Lung (tissue), 12 donors: ENCODE measurements around the gene PWWP2A. TPM values are rescaled to one million over a fixed set of nuclear protein-coding genes. Genes with fewer than 3 reads are reported as not detected.
A peak's percentile ranks its signal among the peaks of the same experiment; 100 is the strongest.

Experiments used
- ATAC-seq: fragments of 200-7000 bp; cut with Tn5 transposase; one replicate; pipeline ENCODE4 v1.9.1; 2020; ENCODE audit warnings: moderate number of reproducible peaks; ENCODE audit not compliant: insufficient read depth, low FRiP score
- DNase-seq, 3 donors: peaks; one replicate each; pipeline ENCODE4 v3.0.0-alpha.2; 2013 to 2017
- H3K27ac ChIP-seq, 2 donors: one replicate each; pipeline ENCODE4 v1.5.1; 2013; ENCODE audit warnings: mild to moderate bottlenecking in 2 of 2, moderate library complexity in 2 of 2, control low read depth in 1 of 2, inconsistent platforms in 1 of 2, low read depth in 1 of 2, low read length in 1 of 2
- H3K27me3 ChIP-seq, 3 donors: one replicate each; pipeline ENCODE4 v1.5.1; 2013; ENCODE audit warnings: low read length in 2 of 3; ENCODE audit not compliant: control insufficient read depth in 3 of 3, insufficient read depth in 3 of 3
- H3K36me3 ChIP-seq, 4 donors: one replicate each; pipeline ENCODE4 v1.5.1; 2013; ENCODE audit warnings: low read length in 4 of 4, mild to moderate bottlenecking in 1 of 4, moderate library complexity in 1 of 4; ENCODE audit not compliant: control insufficient read depth in 4 of 4, insufficient read depth in 4 of 4
- H3K4me1 ChIP-seq, 5 donors: one replicate each; pipeline ENCODE4 v1.5.1; 2013; ENCODE audit warnings: low read length in 5 of 5, mild to moderate bottlenecking in 2 of 5, moderate library complexity in 1 of 5; ENCODE audit not compliant: control insufficient read depth in 5 of 5, insufficient read depth in 5 of 5
- H3K4me3 ChIP-seq: one replicate; pipeline ENCODE4 v1.5.1; 2013; ENCODE audit warnings: mild to moderate bottlenecking, control low read depth, moderate library complexity
- H3K9ac ChIP-seq, 2 donors: one replicate each; pipeline ENCODE4 v1.5.1; 2013; ENCODE audit warnings: low read length in 2 of 2, control low read depth in 1 of 2; ENCODE audit not compliant: insufficient read depth in 1 of 2
- H3K9me3 ChIP-seq, 4 donors: one replicate each; pipeline ENCODE4 v1.5.1; 2013; ENCODE audit warnings: low read length in 3 of 4, mild to moderate bottlenecking in 1 of 4, moderate library complexity in 1 of 4; ENCODE audit not compliant: control insufficient read depth in 4 of 4, insufficient read depth in 3 of 4
- CTCF ChIP-seq: IDR thresholded peaks from 2 replicates; pipeline ENCODE4 v1.5.1; 2012; ENCODE audit warnings: mild to moderate bottlenecking; ENCODE audit errors: control extremely low read depth, extremely low read depth
- WGBS, 2 donors: extraction: QIAGEN DNeasy Blood & Tissue Kit; methylation state at CpG; one replicate each; pipeline ENCODE4 v1.1.7; 2013; 5-methylcytosine and 5-hydroxymethylcytosine counted together
- polyA plus RNA-seq, 2 donors: library from polyadenylated mRNA; stranded (reverse); fragments of 200-250 nt; gene quantifications; one replicate each; pipeline ENCODE4 v1.2.1, GENCODE V29; 2013
- total RNA-seq, 2 donors: library from RNA; depleted of rRNA in 1 of 2; stranded (reverse); fragments of >200 nt in 1 of 2; gene quantifications; one replicate each; pipeline ENCODE4 v1.2.1, GENCODE V29; 2014 to 2021
- donor health status: control.
- donor health status: control.
- donor health status: Bipolar disorder and iron deficiency.
- donor health status: healthy.
- donor health status: DM: yes; HTN: yes; CAD: no.

The PWWP2A gene
- total and polyA plus RNA-seq, 4 donors: 7.9 to 49.0 (median 16.5) TPM

GRCh38 chr5:160166069-160166972, 47.1 kb upstream of the PWWP2A start:
- WGBS, 2 donors: 62 to 71% methylated on average over 5 of the region's 5 CpGs
- H3K9ac ChIP-seq: no peak overlapping the region

DNA sequence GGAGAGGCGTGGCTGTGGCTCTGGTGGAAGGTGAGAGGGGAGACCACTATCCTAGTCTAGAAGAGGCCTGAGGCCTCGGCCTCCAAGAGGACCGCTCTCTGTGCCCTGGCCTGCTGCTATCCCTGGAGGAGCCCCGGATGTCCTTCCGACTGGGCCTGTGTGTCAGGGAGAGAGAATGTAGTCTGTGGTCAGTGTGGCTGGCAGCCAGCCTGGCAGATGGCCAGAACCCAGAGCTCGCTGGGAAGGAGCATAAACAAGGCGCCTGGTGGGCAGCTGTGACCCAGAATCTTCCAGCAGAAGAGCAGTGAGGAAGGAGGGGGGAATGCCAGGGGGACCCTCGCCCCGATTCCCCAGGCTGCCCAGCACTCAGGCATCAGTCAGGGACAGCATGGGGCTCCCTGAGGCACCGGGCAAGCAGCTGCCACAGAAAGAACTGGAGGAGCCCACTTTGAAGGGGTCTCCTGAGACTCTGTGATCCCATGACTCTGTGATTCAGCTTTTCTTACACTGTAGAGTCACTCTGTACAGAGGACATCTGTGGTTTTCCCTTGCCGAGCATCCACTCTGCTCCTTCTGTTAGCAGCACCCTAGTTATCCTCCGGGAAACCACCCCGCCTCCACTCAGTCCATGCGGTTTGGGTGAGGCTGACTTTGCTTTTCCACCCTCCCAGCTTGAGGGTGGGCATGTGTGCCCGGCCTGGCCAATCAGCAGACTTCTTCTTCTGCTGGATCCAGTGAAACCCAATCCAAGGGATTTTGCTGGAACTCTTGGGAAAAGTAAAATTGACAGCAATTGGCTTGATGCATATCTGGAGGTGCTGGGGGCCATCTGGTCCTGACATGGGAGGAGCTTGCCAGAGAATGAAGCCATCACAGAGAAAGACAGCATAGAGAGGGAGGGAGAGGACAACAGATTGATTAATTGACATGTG, 46.2 kb upstream of the PWWP2A start:
- ATAC-seq (peak; percentile 89), DNase-seq (peak; percentile 91 to 93 (median 91))
- no peak for TF ChIP-seq CTCF
- WGBS, 2 donors: 15 to 28% methylated on average over 15 of the region's 15 CpGs
- H3K27me3 ChIP-seq: no peaks in the 10 kb centered on the region
- no peak overlapping the region for H3K4me3 ChIP-seq
- peaks cover 0 to 15% (median 11%) of the 10 kb centered on the region in 5 donors for H3K4me1 ChIP-seq
- H3K9ac ChIP-seq: peak overlapping the region in 1 of 2 donors; percentile 70
- H3K36me3 ChIP-seq: no peaks in the 10 kb centered on the region
- no peaks in the 10 kb centered on the region for H3K9me3 ChIP-seq
- peak overlapping the region; percentile 57 to 80 for H3K27ac ChIP-seq

More at GRCh38 chr5:160166069-160166972, 47.1 kb upstream of the PWWP2A start:
- no peak overlapping the region for H3K4me3 ChIP-seq
- H3K36me3 ChIP-seq: no peaks in the 10 kb centered on the region
- no peaks in the 10 kb centered on the region for H3K27me3 ChIP-seq
- no peak overlapping the region for H3K27ac ChIP-seq
- DNase-seq (no peak), ATAC-seq (no peak)
- H3K9me3 ChIP-seq: no peaks in the 10 kb centered on the region
- no peak for TF ChIP-seq CTCF
- H3K4me1 ChIP-seq: peaks cover 0 to 15% (median 11%) of the 10 kb centered on the region in 5 donors

GRCh38 chr5:160162910-160163309, 43.7 kb upstream of the PWWP2A start:
- Histone ChIP-seq H3K9ac (no peak overlapping the region), H3K4me1 (peaks cover 0 to 15% (median 9%) of the 10 kb centered on the region in 5 donors), H3K4me3 (no peak overlapping the region), H3K27ac (no peak overlapping the region), H3K9me3 (no peaks in the 10 kb centered on the region), H3K36me3 (no peaks in the 10 kb centered on the region), H3K27me3 (no peaks in the 10 kb centered on the region)
- DNase-seq (no peak), ATAC-seq (no peak)
- 93 to 94% methylated on average over 7 of the region's 7 CpGs for WGBS, 2 donors
- no peak for TF ChIP-seq CTCF
